Tibial nerve (tissue), 4 donors: ENCODE data around the gene RABL3.

Source experiments
- CTCF ChIP-seq, 5 experiments: fragments of 200-600 bp in 3 of 5; fragments of 450-650 bp in 2 of 5; sonication (generic) in 3 of 5; IDR thresholded peaks; one replicate each; pipeline ENCODE4 v1.5.1; 2016 to 2019; ENCODE audit warnings: antibody characterized with exemption in 5 of 5, mild to moderate bottlenecking in 3 of 5, moderate library complexity in 2 of 5
- EP300 ChIP-seq, 2 donors: sonication (generic); formaldehyde crosslinking; IDR thresholded peaks; one replicate each; pipeline ENCODE4 v1.6.1; 2017; ENCODE audit warnings: antibody characterized with exemption in 2 of 2, mild to moderate bottlenecking in 1 of 2
- POLR2A ChIP-seq, 2 donors: fragments of 450-650 bp; IDR thresholded peaks; one replicate each; pipeline ENCODE4 v1.6.1; 2017; ENCODE audit warnings: antibody characterized with exemption in 2 of 2, mild to moderate bottlenecking in 2 of 2, moderate library complexity in 2 of 2

GRCh38 chr3:120770891-120771290 is 28.6 kb upstream of the RABL3 start:
- no peak for TF ChIP-seq CTCF (IDR thresholded peaks at IDR 0.05)
- TF ChIP-seq POLR2A (IDR thresholded peaks at IDR 0.05), result no peak
- TF ChIP-seq EP300 (IDR thresholded peaks at IDR 0.05), result no peak
